GM19467 (cell line): ENCODE results near the gene LONRF3.

ENCODE experiments used
- ATAC-seq: cut with Tn5 transposase; IDR thresholded peaks from one replicate; pipeline ENCODE4 v1.9.1; 2021; ENCODE audit warnings: mild to moderate bottlenecking, moderate library complexity; ENCODE audit not compliant: unreplicated experiment

LONRF3 gene

DNA sequence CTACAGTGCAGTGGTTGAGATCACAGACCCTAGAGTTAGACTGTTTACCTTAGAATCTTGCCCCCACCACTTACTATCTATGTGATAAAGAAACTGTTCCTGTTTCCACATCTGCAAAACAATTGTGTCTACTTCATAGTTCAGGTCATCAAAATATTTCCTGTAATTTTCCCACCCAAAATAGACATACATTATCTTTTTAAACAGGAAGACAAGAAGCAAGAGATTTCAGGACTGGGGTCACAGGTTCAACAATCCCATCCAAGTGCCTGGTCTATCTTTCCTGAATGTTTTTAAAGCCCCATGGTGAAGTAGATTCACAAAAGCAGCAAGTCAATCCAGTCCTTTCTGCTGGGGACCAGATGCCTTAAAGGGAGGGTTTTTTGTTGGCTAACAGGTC is 56.6 kb downstream of the LONRF3 start:
- ATAC-seq = no peak

DNA sequence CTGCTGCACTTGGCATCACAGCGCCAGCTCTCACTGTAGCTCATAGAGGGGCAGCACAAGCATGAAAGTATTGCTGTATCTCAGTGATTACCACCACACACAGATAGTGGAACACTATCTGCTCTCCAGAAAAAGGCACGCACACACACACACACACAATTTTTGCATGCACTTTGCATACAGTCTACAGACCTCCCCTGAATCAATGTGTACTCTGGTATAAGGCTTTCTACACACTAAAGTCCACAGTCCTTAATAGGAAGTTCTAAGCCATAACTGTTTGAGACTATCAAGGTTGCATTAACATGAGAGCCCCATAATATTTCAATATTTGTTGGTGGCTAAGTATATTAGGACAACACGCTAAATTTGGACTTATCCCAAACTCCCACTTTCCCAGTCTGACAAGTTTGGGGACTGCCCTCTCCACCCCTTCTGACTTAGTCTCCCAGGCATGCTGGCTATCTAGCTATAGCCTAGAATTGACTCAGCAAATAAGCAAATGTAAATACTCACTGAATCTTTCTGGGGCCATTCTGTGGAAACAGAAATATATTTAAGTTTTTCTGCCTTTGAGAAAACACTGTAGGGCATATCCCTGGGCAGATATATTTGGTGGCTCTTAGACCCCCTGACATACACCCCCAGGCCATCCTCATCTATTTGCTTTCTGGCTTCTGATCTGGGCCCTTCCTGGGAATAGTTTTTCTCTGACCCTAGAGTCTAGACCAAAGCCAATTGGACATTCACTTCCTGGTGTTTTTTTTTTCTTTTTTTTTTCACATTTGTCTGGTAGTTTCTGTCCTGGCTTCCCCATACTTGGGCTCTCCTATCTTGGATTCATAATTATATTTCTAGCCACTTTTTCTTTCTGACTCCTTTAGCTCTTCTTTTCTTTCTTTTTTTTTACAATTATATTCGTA is 62.0 kb downstream of the LONRF3 start:
- ATAC-seq = no peak

DNA sequence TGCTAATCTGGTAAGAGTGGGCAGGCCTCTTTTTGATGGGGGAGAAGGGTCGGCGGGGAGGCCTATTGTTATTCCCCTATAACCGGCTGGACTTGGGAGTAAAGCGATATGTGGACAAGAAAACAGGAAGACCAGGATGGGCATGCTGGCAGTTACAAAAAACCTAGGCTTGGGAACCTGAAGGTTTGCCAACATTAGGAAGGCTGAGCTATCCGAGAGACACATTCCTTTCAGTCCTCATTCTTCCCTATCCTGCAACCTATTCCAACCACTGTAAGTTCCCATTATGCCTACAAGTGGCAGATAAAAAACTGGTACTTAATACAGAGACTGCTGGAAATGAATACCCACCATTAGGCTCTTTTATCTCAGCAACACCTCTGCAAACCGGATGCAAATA is 66.0 kb downstream of the LONRF3 start:
- ATAC-seq = no peak

DNA sequence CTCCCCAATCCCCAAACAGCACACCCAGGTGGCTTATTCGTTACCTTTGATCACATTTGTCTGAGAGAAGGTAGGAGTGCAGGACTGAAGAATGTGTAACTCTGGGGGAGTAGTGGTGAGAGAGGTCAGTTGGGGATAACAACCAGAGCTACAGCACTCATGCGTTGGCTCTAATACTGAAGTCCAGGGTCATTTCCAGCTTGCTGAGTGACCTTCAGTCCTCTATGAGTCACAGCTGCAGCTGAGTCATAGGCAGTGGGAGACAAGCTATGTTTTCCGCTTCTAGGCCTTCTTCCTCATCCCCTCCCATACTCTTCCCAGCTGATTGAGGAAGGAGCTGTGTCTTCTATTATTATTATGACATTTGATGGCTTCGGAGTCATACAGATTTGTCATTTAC is 66.8 kb downstream of the LONRF3 start:
- no peak for ATAC-seq

DNA sequence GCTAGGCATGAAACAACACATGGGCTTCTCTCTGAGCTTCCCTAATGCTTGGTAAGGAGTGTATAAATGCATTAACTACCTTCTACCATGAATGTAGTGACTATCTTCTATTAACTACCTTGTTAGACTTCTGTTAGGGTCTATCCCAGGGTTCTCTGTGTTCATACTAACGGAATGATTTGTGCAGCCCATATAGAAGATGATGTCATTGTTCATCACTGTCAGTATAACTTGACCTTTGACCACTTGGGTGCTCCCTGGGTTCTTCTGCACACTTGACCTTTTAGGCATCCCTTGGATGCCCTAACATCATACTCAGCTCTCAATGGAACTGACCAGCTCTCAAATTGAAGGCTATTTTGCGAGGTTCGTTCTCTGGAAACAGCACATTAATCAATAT is 67.6 kb downstream of the LONRF3 start:
- no peak for ATAC-seq

DNA sequence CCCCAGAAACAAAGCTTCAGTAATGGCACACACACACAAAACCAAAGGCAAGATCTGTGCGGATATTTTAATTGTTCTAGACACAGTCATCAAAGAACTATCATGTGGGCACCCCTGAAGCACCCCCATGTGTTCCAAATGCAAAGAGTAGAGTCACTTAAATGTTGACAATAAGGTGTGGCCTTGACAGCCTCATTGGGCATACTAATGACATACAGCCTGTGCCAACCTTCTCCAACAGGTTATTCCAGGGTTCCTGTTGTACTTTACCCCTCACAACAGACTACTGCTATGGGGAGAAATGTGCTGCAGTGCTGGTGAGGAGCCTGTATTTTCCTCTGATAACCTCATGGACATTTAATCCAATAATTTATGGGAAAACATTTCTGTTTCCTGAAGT is 68.6 kb downstream of the LONRF3 start:
- no peak for ATAC-seq

DNA sequence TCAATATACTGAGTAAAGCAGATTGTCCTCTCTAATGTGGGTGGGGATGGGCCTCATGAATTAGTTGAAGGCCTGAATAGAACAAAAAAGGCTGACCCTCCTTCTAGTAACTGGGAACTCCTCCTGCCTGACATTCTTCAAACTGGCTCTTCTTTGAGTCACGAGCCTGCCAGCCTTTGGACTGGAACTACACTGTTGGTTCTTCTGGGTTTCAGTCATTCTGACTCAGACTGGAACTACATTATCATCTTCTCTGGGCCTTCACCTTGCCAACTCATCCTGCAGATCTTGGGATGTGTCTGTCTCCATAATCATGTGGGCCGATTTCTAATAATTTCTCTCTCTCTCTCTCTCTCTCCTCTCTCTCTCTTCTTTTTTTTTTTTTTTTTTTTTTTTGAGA is 71.5 kb downstream of the LONRF3 start:
- ATAC-seq = no peak

DNA sequence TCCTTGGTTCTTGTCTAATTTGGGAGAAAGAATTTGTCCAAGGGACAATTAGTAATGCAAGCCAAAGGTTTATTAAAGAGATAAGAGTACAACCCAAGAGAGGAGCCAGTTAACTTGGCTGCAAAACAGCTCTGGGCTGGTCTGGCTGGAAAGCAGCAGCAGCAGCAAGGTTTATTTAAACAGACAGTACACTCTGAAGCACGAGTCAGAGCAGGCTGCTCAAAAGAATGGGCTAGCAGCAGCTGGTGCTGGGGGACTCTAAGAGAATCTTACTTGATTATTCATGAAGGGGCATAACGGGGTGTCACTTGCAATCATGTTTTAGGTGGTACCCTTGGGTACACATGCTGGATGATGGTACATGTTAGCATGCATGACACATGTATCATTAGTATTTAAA is 81.3 kb downstream of the LONRF3 start:
- no peak for ATAC-seq

DNA sequence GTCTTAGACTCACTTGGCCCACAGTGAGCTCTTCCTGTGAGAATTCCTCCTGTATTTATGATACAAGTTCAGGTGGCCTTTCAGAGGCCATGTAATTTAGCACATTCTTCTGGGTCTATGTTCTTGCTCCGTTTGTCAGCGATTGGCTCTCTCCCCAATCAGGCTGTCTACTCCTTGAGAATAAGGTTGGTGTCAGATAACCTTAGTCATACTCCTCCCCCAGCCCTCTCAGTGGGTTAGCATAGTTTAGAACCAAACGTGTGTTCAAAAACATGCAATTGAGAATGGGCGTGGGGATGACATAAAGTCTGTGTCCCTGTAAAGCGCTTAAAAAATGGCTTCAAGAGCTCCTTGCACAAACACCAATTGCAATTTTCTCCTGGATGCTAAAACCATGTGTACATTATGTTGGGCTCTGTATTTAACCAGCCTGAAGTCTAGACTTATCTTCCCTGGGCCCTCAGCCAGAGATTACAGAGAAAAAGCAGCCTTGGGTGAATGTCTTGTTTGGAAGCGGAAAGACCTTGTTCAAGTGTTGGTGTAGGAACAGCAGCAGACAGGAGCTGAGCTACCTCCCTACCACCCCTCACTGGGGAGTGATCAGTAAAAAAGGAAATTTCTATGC is 88.4 kb downstream of the LONRF3 start:
- ATAC-seq = no peak

DNA sequence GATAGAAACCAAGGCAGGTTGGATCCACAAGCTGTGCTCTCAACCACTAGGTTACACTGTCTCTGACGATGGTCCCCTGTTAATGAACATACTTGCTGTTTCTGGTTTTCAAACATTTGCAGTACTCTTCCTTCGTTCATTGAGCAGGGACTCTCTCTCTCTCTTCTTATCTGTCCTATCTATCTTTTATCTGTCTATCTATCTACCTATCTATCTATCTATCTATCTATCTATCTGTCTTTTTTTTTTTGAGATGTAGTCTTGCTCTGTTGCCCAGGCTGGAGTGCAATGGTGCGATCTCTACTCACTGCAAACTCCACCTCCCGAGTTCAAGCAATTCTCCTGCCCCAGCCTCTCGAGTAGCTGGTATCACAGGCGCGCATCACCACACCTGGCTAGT is 89.0 kb downstream of the LONRF3 start:
- no peak for ATAC-seq

DNA sequence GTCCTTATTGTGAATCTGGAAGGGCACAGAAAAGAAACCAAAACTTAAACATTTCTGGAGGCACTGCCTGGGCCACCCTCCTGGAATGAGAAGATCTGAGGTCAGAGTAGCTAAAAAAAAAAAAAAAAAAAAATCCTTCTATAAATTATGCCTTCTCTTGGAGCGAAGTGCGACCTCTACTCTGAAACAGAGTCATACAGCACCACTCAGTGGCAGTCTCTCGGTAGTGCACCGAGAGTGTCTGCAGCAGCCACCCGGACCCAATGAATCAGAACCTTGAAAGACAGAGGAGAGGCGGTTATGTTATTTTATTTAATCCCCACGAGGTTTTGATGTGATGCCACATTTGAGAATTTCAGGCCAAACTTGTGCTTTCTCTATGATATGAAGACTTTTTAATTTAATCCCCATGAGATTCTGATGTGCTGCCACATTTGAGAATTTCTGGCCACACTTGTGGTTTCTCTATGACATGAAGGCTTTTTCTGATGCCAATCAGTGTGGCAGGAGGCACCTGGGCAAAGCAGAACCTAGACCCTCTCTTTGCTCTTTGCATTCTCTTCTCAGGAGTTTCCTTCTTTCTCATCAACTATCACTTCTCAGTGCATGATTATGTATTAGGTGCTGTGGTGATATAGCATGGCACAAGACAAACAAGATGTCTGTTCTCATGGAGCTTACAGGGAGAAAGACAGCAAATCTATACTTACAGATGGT is 92.8 kb downstream of the LONRF3 start:
- no peak for ATAC-seq
